ENCODE data around the gene PCSK5.

DNA sequence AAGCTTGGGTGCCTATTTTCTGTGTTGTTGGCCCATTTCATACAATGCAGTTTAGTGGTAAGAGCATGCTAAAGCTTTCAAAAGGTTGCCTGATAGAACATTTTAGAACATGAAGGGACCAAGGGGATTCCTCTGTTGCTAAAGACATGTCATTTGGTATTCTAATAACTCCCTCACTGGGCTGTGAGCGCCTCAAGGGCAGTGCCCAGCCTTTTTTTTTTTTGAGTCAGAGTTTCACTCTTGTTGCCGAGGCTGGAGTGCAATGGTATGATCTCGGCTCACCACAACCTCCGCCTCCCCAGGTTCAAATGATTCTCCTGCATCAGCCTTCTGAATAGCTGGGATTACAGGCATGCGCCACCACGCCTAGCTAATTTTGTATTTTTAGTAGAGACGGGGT is 77.1 kb downstream of the PCSK5 start:
- no peak for TF ChIP-seq POLR2AphosphoS5 (IDR thresholded peaks at IDR 0.05)
- TF ChIP-seq, protein P1, sequence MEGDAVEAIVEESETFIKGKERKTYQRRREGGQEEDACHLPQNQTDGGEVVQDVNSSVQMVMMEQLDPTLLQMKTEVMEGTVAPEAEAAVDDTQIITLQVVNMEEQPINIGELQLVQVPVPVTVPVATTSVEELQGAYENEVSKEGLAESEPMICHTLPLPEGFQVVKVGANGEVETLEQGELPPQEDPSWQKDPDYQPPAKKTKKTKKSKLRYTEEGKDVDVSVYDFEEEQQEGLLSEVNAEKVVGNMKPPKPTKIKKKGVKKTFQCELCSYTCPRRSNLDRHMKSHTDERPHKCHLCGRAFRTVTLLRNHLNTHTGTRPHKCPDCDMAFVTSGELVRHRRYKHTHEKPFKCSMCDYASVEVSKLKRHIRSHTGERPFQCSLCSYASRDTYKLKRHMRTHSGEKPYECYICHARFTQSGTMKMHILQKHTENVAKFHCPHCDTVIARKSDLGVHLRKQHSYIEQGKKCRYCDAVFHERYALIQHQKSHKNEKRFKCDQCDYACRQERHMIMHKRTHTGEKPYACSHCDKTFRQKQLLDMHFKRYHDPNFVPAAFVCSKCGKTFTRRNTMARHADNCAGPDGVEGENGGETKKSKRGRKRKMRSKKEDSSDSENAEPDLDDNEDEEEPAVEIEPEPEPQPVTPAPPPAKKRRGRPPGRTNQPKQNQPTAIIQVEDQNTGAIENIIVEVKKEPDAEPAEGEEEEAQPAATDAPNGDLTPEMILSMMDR (IDR thresholded peaks at IDR 0.05): no peak
- no peak for TF ChIP-seq POLR2A (IDR thresholded peaks at IDR 0.05)

Measured in prostate gland (tissue), 2 donors.